ENCODE data around the gene TXNRD2. TPM values are rescaled to one million over a fixed set of nuclear protein-coding genes. Genes with fewer than 3 reads are reported as not detected.

Gene TXNRD2
- total RNA-seq, 4 donors from 2014 or later = 8.0 to 11.3 (median 10.4) TPM

- TF ChIP-seq POLR2A (IDR thresholded peaks at IDR 0.05) (no peak), CTCF (IDR thresholded peaks at IDR 0.05) (no peak)
- WGBS, 2 donors = 68 to 81% methylated on average over 3 of the region's 3 CpGs
- no peak overlapping the region for H3K27ac ChIP-seq
- no peaks in the 10 kb centered on the region for H3K36me3 ChIP-seq
- intact Hi-C loops (cut with DNase I) = no loop called here
- no peak for DNase-seq
- peaks cover 5 to 29% (median 6%) of the 10 kb centered on the region in 3 donors for H3K4me1 ChIP-seq
- no peaks in the 10 kb centered on the region for H3K27me3 ChIP-seq
- H3K9me3 ChIP-seq = no peaks in the 10 kb centered on the region
- no peak overlapping the region for H3K4me3 ChIP-seq
Observed at GRCh38 chr22:19868333-19868732, 73.3 kb downstream of the TXNRD2 start.

GRCh38 chr22:19867617-19868016, 74.0 kb downstream of the TXNRD2 start:
- no peak for DNase-seq
- Histone ChIP-seq H3K27me3 (no peaks in the 10 kb centered on the region), H3K36me3 (no peaks in the 10 kb centered on the region), H3K27ac (no peak overlapping the region), H3K4me3 (no peak overlapping the region), H3K9me3 (no peaks in the 10 kb centered on the region), H3K4me1 (peaks cover 0 to 23% (median 6%) of the 10 kb centered on the region in 3 donors)
- WGBS, 2 donors = 59 to 91% methylated on average over 6 to 7 of the region's 7 CpGs
- intact Hi-C loops (cut with DNase I) = no loop called here
- TF ChIP-seq POLR2A (IDR thresholded peaks at IDR 0.05) (no peak), CTCF (IDR thresholded peaks at IDR 0.05) (no peak)

GRCh38 chr22:19866665-19867009, 75.0 kb downstream of the TXNRD2 start:
- H3K27me3 ChIP-seq = no peaks in the 10 kb centered on the region
- no peak overlapping the region for H3K4me3 ChIP-seq
- H3K36me3 ChIP-seq = no peaks in the 10 kb centered on the region
- intact Hi-C loops (cut with DNase I) = no loop called here
- 87 to 91% methylated on average over 3 of the region's 3 CpGs for WGBS, 2 donors
- DNase-seq = no peak
- no peaks in the 10 kb centered on the region for H3K9me3 ChIP-seq
- peaks cover 0 to 23% (median 6%) of the 10 kb centered on the region in 3 donors for H3K4me1 ChIP-seq
- TF ChIP-seq CTCF (IDR thresholded peaks at IDR 0.05) (no peak), POLR2A (IDR thresholded peaks at IDR 0.05) (no peak)
- no peak overlapping the region for H3K27ac ChIP-seq

GRCh38 chr22:19865141-19865829, 76.3 kb downstream of the TXNRD2 start:
- Histone ChIP-seq H3K36me3 (no peaks in the 10 kb centered on the region), H3K27me3 (no peaks in the 10 kb centered on the region), H3K4me3 (no peak overlapping the region), H3K9me3 (no peaks in the 10 kb centered on the region), H3K4me1 (peaks cover 0 to 21% (median 6%) of the 10 kb centered on the region in 3 donors), H3K27ac (no peak overlapping the region)
- TF ChIP-seq CTCF (IDR thresholded peaks at IDR 0.05) (no peak), POLR2A (IDR thresholded peaks at IDR 0.05) (no peak)
- WGBS, 2 donors = 78 to 83% methylated on average over 12 of the region's 12 CpGs
- DNase-seq = no peak
- intact Hi-C loops (cut with DNase I) = no loop called here

GRCh38 chr22:19864538-19865106, 77.0 kb downstream of the TXNRD2 start:
- no peak for DNase-seq
- intact Hi-C loops (cut with DNase I) = no loop called here
- H3K27ac ChIP-seq = no peak overlapping the region
- H3K4me1 ChIP-seq = peaks cover 0 to 15% (median 6%) of the 10 kb centered on the region in 3 donors
- H3K4me3 ChIP-seq = no peak overlapping the region
- WGBS, 2 donors = 88 to 90% methylated on average over 5 of the region's 5 CpGs
- no peaks in the 10 kb centered on the region for H3K36me3 ChIP-seq
- no peaks in the 10 kb centered on the region for H3K27me3 ChIP-seq
- TF ChIP-seq CTCF (IDR thresholded peaks at IDR 0.05) (no peak), POLR2A (IDR thresholded peaks at IDR 0.05) (no peak)
- no peaks in the 10 kb centered on the region for H3K9me3 ChIP-seq
